ENCODE results near the gene TMEM87B. TPM values are rescaled to one million over a fixed set of nuclear protein-coding genes. Genes with fewer than 3 reads are reported as not detected.

TMEM87B gene
- total and polyA plus RNA-seq, 11 donors: 3.1 to 18.5 (median 7.9) TPM

GRCh38 chr2:112053917-112054846 lies 887 bp upstream of the TMEM87B start:
- ATAC-seq (peak; percentile 76 to 85 (median 83)), DNase-seq (peak; percentile 98 to 99 (median 98))
- Histone ChIP-seq H3K27me3 (no peaks in the 10 kb centered on the region), H3K4me1 (peaks cover 7 to 41% (median 28%) of the 10 kb centered on the region in 12 donors), H3K9me3 (no peaks in the 10 kb centered on the region), H3K4me3 (peak overlapping the region; percentile 24 to 97 (median 60)), H3K36me3 (peaks cover 0 to 1% (median 0%) of the 10 kb centered on the region in 9 donors), H3K27ac (peak overlapping the region; percentile 26 to 98 (median 87))
- WGBS, 4 donors: 1 to 2% (median 2%) methylated on average over 41 to 62 of the region's 62 CpGs
- intact Hi-C loops (cut with DNase I): loop anchor here in 5 of 10 donors (2.0 to 10.0 kb wide), 3 partner anchors 155 to 221 kb away; partner anchors contain the start of genes ZC3H8 (in 3 of the 5), ZC3H6 (in 2 of the 5) and MERTK (in 1 of the 5)
- TF ChIP-seq POLR2A (IDR thresholded peaks at IDR 0.05): peak in 1 of 2 donors; percentile 47
- TF ChIP-seq CTCF (IDR thresholded peaks at IDR 0.05): no peak

- 0 to 1% (median 0%) methylated on average over 24 to 42 of the region's 42 CpGs for WGBS, 4 donors
- intact Hi-C loops (cut with DNase I): loop anchor here in 7 of 10 donors (1.0 to 10.0 kb wide), 5 partner anchors 19 to 219 kb away; partner anchors contain the start of genes ZC3H8 (in 3 of the 7), ZC3H6 (in 2 of the 7) and MERTK (in 1 of the 7)
- Histone ChIP-seq H3K4me1 (peaks cover 7 to 41% (median 28%) of the 10 kb centered on the region in 12 donors), H3K9me3 (no peaks in the 10 kb centered on the region), H3K27ac (peak overlapping the region; percentile 91 to 100 (median 98)), H3K36me3 (peaks cover 0 to 18% (median 12%) of the 10 kb centered on the region in 9 donors), H3K27me3 (no peaks in the 10 kb centered on the region), H3K4me3 (peak overlapping the region; percentile 65 to 97 (median 88))
- TF ChIP-seq POLR2A (IDR thresholded peaks at IDR 0.05) (peak in 1 of 2 donors; percentile 17), CTCF (IDR thresholded peaks at IDR 0.05) (no peak)
- ATAC-seq (peak in 3 of 4 donors; percentile 4 to 35 (median 14)), DNase-seq (peak; percentile 72 to 83 (median 79))
These were observed 909 bp downstream of the TMEM87B start for GRCh38 chr2:112055730-112056625.

- no peak for TF ChIP-seq CTCF (IDR thresholded peaks at IDR 0.05)
- no peak for TF ChIP-seq POLR2A (IDR thresholded peaks at IDR 0.05)
- ATAC-seq (no peak), DNase-seq (no peak)
- H3K4me3 ChIP-seq: peak overlapping the region in 11 of 12 donors; percentile 65 to 97 (median 89)
- 30 to 43% (median 38%) methylated on average over 3 of the region's 3 CpGs for WGBS, 4 donors
- H3K36me3 ChIP-seq: peaks cover 0 to 24% (median 15%) of the 10 kb centered on the region in 9 donors
- H3K27ac ChIP-seq: peak overlapping the region; percentile 91 to 100 (median 98)
- intact Hi-C loops (cut with DNase I): loop anchor here in 7 of 10 donors (1.0 to 10.0 kb wide), 4 partner anchors 19 to 218 kb away; partner anchors contain the start of genes ZC3H8 (in 3 of the 7) and ZC3H6 (in 2 of the 7)
- no peaks in the 10 kb centered on the region for H3K9me3 ChIP-seq
- H3K4me1 ChIP-seq: peaks cover 7 to 41% (median 29%) of the 10 kb centered on the region in 12 donors
- H3K27me3 ChIP-seq: no peaks in the 10 kb centered on the region
These were observed 1.5 kb downstream of the TMEM87B start for GRCh38 chr2:112056626-112056987.

All from heart left ventricle (tissue), 16 donors.